NCI-H460 (cell line): Measurements from ENCODE around the gene ZFYVE21. TPM values are rescaled to one million over a fixed set of nuclear protein-coding genes. Genes with fewer than 3 reads are reported as not detected.
"Not testable (repeated sequence)": the region's sequence is repeated elsewhere in the genome, so short reads cannot be mapped to it uniquely, and the experiment has no call there.

Experiments
- DNase-seq: peaks from one replicate; pipeline ENCODE4 v3.0.0-alpha.2; 2016; ENCODE audit warnings: low read depth; ENCODE audit errors: extremely low read depth
- small RNA-seq, 2 experiments: library from RNA; depleted of rRNA; stranded (forward); fragments of <200 nt; gene quantifications; one replicate each; pipeline ENCODE3, GENCODE V24; 2014
- total RNA-seq: library from RNA; depleted of rRNA; stranded (reverse); fragments of >200 nt; shearing (Covaris generic); gene quantifications from 2 replicates; pipeline ENCODE4 v1.2.3, GENCODE V29; 2014; rRNA removed

Gene ZFYVE21
- total RNA-seq, 1 experiment from 2014 or later: 25.1 TPM

- no peak for DNase-seq
Observed at GRCh38 chr14:103753774-103754173, 38.2 kb downstream of the ZFYVE21 start.

- DNase-seq: no peak
Observed at GRCh38 chr14:103755060-103755459, 39.5 kb downstream of the ZFYVE21 start.

GRCh38 chr14:103758059-103758776 is 42.6 kb downstream of the ZFYVE21 start:
- no peak for DNase-seq

- DNase-seq: no peak
Observed at GRCh38 chr14:103762036-103762435, 46.4 kb downstream of the ZFYVE21 start.

- DNase-seq: no peak
Observed at GRCh38 chr14:103762541-103762940, 46.9 kb downstream of the ZFYVE21 start.

- no peak for DNase-seq
Observed at GRCh38 chr14:103763730-103764488, 48.3 kb downstream of the ZFYVE21 start.

GRCh38 chr14:103765526-103765925 is 49.9 kb downstream of the ZFYVE21 start:
- DNase-seq: no peak

- no peak for DNase-seq
Observed at GRCh38 chr14:103767336-103767894, 51.8 kb downstream of the ZFYVE21 start.

- DNase-seq: no peak
Observed at GRCh38 chr14:103770500-103770899, 54.9 kb downstream of the ZFYVE21 start.

- DNase-seq: no peak
Observed at GRCh38 chr14:103770902-103771301, 55.3 kb downstream of the ZFYVE21 start.

- no peak for DNase-seq
Observed at GRCh38 chr14:103772078-103772712, 56.6 kb downstream of the ZFYVE21 start.

- DNase-seq: no peak
Observed at GRCh38 chr14:103773521-103773920, 57.9 kb downstream of the ZFYVE21 start.

- no peak for DNase-seq
Observed at GRCh38 chr14:103775506-103775905, 59.9 kb downstream of the ZFYVE21 start.

GRCh38 chr14:103776319-103776718 is 60.7 kb downstream of the ZFYVE21 start:
- not testable (repeated sequence) for DNase-seq

- DNase-seq: no peak
Observed at GRCh38 chr14:103782376-103782775, 66.8 kb downstream of the ZFYVE21 start.

Small RNA genes lying within 50 kb of the gene (small RNA-seq; reads per million reads assigned to genes)
- 0 reads per million in 2 experiments for gene RF00019

Other genes with a start within 250 kb of the ZFYVE21 start
- 186 and 217 TPM in 2 replicates for gene CKB, start 193.0 kb upstream of the ZFYVE21 start, total RNA-seq
- gene TRMT61A, start 186.6 kb upstream of the ZFYVE21 start, total RNA-seq: 11.6 and 13.5 TPM in 2 replicates
- 26.9 and 32.5 TPM in 2 replicates for gene BAG5, start 153.2 kb upstream of the ZFYVE21 start, total RNA-seq
- 46.2 and 51.4 TPM in 2 replicates for gene COA8, start 152.8 kb upstream of the ZFYVE21 start, total RNA-seq
- 116 and 137 TPM in 2 replicates for gene KLC1, start 86.6 kb upstream of the ZFYVE21 start, total RNA-seq
- gene XRCC3, start 359 bp upstream of the ZFYVE21 start, total RNA-seq: 26.6 and 28.6 TPM in 2 replicates
- 1.4 and 1.7 TPM in 2 replicates for gene PPP1R13B, start 131.8 kb downstream of the ZFYVE21 start, total RNA-seq
- not detected in 2 replicates for gene TDRD9, start 212.6 kb downstream of the ZFYVE21 start, total RNA-seq
- gene RD3L, start 226.7 kb downstream of the ZFYVE21 start, total RNA-seq: not detected in 2 replicates